GM21786 (cell line): ENCODE data around the gene ATP5PO.
"Not testable (repeated sequence)": the region's sequence is repeated elsewhere in the genome, so short reads cannot be mapped to it uniquely, and the experiment has no call there.

Source experiments
- ATAC-seq: cut with Tn5 transposase; IDR thresholded peaks from one replicate; pipeline ENCODE4 v1.9.1; 2021; ENCODE audit not compliant: unreplicated experiment

The ATP5PO gene

DNA sequence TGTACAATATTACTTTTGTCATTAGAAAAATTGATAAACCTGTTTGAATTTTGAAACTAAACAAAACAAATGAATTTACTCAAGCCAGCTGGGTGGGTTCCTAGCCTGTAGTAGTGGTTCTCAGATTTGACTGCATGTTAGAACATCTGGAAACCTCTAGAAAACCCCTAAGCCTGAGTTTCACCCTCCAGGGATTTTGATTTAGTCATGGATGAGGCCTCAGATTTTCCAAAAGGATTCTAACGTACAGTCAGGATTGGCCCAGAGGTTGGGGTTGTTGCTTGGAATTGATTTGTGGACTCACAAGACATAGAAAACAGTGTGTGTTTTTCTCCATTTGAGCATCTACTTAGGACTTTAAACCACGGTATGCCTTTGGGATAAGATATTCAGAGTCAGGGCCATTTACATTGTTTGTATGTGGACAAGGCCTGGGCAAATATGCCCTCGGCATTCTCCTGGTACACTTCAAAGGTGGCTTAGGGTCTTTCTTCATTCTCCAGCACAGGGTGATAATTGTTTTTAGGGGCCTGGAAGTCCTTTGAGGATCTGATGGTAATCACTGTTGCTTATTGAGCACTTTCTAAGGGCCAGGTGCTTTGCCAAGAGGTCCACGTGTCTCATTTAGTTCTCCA is 42.6 kb downstream of the ATP5PO start:
- no peak for ATAC-seq

DNA sequence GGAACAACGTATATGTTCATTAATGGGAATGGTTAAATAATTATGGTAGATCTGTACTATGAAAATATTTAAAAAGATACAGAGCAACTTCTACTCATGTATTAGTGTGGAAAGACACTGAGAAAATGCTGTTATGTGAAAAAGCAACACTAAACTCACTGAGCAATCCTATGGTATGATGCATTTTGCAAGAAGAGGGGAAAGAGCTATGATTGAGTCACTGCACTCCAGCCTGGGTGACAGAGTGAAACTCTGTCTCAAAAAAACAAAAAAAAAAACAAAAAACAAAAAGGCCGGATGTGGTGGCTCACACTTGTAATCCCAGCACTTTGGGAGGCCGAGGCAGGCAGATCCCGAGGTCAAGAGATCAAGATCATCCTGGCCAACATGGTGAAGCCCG is 44.4 kb downstream of the ATP5PO start:
- ATAC-seq = no peak

DNA sequence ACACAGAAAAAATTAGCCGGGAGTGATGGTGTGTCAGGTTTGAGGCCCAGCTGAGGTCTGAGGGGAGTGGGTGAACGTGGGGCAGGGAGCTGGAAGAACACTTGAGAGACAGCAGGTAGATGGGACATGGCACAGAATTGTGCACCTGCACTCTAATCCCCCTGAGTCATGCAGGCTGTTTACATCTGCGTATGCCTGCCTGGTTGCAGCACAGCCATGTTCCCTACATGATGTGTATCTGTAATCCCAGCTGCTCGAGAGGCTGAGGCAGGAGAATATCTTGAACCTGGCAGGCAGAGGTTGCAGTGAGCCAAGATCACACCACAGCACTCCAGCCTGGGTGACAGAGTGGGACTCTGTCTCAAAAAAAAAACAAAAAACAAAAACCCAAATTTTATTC is 44.8 kb downstream of the ATP5PO start:
- ATAC-seq = no peak

DNA sequence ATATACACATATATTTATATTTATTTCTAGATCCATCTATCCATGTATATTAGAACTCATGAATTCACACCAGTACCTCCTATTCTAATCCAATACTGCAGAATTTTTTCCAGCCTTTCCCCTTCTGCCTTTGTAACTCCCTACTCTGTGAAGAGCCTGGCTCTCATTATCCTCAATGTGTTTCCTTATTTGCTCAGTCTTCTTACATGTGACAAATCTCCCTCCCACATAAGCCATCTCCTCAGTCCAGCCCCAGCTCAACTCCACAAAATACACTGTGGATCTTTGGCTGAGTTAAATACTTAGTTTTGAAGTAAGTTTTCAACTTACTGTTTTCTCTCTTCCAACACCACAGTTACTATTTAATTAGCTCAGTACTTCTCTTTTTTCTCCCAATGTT is 45.7 kb downstream of the ATP5PO start:
- no peak for ATAC-seq

DNA sequence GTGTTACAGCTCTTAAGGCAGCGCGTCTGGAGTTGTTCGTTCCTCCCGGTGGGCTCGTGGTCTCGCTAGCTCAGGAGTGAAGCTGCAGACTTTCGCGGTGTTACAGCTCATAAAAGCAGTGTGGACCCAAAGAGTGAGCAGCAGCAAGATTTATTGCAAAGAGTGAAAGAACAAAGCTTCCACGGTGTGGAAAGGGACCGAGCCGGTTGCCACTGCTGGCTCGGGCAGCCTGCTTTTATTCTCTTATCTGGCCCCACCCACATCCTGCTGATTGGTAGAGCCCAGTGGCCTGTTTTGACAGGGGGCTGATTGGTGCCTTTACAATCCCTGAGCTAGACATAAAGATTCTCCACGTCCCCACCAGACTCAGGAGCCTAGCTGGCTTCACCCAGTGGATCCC is 47.7 kb downstream of the ATP5PO start:
- ATAC-seq = not testable (repeated sequence)

DNA sequence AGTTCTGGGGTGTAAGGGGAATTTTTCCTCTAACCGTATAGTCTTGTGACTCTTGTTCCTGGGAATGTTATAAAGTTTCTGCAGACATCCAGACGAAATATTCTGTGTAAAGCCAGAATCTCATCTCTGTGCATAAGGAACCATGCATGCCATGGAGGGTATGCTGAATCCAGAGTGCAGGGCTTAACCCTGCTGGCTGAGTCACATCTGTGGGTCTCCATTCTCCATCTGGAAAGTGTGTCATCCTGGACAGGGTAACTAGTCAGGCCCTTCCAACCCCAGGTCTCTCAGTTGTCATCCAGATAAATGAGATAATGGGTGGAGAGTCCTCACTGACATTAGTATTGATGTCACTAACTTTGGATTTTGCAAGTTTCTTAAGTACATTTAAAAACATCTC is 48.8 kb downstream of the ATP5PO start:
- no peak for ATAC-seq

DNA sequence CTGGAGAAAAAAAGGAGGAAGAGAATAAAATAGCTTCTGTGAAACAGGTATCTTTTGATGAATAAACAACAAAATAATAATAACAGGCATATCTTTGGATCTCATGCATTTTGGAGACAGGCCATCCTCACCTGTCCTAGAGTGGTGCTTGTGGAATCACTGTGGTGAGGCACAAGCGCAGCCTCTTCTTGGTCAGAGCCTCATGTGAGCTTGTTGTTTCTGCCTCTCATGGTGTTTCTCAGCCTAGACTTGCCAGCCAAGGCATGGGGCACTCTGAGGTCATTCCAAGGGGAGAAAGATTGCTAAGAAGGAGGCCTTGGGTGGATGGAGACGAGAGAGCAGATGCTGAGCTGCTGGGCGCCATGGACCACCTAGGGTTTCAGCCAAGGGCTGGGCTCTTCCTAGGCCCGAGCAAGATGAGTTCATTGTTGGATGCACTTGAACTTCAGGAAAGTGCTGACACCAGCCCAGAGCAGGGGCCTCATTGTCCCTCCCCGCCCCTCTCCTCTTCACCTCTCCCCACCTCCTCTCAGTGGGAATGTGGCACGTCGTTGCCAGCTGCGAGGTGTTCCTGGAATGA is 49.5 kb downstream of the ATP5PO start:
- ATAC-seq = no peak

DNA sequence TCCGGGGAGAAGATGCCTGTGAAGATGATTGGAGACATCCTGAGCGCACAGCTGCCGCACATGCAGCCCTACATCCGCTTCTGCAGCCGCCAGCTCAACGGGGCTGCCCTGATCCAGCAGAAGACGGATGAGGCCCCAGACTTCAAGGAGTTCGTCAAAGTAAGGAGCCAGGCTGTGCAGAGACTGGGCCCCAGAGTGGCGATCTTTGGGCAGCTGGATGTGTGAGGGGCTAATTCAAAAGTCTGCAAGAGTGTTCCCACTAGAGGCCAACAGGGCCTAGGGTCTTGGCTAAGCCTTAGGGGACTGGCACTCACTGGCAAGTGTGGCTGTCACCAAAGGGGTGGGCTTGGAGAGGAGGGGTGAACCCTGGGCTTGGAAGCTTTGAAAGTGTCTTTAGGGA is 50.4 kb downstream of the ATP5PO start:
- ATAC-seq = no peak

DNA sequence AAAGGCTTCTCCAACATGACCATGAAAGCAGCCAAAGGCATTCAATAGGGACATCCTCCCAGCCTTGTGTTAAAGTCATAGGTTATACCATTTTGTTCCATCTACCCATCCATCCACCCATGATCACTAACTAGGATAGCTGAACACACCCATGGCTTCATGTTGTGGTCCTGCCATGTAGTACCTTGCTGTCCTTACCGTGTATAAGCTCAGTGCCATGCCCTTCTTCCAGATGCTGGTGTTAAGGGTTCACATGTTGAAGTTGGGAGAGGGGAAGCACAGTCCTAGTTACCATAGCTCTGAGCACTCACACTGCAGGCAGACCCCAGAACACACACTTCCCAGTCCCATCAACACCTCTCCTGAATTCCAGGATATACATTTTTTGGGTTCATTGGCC is 51.5 kb downstream of the ATP5PO start:
- no peak for ATAC-seq

DNA sequence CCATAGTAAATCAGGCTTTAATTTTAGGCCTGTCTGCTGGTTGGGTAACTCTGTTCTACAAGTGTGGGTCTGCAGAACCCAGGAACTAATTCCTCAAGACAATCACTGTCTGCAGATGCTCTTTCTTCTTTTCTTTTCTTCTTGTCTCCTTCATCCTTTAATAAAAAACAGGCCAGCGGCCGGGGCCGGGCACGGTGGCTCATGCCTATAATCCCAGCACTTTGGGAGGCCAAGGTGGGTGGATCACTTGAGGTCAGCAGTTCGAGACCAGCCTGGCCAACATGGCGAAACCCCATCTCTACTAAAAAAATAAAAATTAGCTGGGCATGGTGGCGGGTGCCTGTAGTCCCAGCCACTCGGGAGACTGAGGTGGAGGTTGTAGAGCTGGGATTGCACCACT is 52.4 kb downstream of the ATP5PO start:
- ATAC-seq = not testable (repeated sequence)

DNA sequence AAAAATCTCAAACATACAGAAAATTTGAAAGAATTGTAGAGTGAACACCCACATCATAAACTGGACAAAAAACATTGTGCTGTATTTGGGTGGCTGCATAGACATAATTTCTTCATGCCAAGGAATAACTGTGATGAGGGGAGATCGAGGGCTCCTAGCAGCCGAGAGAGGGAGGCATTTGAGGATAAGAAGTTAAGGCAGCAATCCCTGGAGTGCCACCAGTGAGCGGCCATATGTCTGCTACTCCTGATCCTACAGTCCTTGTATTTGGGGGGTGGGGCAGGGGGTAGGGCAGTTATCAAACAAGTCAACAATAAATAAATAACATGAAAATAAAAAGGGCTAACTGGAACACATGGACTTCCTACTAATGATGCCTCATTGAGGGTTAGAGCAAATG is 54.5 kb downstream of the ATP5PO start:
- no peak for ATAC-seq

DNA sequence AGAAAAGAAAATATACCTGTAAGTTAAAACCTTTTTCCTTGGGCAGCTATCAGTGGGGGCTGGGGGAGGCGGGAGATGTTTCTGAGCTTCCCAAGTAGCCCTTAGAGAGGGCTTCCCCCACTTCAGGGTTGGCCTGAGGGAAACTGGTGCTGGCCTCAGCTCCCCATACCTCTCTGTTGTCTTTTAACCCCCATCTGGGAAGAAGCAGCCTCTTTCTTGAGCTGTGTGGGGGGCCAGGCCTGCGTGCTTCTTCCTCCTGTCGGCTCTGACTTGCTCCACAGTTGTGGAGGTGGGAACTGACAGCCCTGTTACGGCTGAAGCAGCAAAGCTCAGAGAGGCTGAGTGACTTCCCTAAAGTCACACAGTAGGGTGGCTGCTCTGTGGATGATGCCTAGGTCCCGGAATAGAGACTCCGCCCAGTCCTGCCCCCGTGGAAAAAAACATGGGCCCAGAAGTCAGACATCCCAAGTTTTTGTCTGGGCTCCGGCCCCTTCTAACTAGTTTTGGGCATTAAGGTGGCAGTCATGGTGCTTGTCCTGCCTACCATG is 55.2 kb downstream of the ATP5PO start:
- ATAC-seq = no peak

DNA sequence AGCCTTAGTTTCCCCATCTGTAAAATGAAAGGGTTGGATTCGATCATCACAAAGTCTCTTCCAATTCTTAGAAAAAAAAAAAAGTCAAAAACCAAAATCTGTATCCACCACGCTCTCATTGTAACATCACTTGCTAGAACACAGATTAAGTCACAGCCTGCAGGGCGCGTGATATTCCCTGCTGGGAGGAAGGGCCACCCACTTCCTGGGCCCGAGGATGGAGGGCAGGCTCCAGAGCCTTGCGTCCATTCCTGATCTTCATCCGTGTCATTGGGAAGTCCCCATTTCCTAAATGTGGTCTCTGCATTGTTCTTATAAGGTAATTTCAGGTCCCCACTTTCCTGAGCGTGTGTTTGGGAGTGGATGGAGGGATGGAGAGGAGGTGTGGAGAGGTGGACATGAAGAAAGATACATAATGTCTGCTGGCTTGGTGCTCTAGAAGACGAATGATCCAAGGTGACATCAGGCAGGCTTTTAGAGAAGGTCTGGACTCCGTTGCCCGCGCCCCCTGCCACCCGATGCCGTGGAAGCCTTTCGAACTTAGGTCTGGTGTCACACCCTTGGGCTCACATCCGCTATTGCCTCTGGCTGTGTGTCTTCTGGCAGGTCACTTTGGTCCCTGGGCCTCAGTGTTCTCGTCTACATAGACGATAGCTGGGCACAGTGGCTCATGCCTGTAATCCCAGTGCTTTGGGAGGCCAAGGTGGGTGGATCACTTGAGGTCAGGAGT is 56.1 kb downstream of the ATP5PO start:
- no peak for ATAC-seq

DNA sequence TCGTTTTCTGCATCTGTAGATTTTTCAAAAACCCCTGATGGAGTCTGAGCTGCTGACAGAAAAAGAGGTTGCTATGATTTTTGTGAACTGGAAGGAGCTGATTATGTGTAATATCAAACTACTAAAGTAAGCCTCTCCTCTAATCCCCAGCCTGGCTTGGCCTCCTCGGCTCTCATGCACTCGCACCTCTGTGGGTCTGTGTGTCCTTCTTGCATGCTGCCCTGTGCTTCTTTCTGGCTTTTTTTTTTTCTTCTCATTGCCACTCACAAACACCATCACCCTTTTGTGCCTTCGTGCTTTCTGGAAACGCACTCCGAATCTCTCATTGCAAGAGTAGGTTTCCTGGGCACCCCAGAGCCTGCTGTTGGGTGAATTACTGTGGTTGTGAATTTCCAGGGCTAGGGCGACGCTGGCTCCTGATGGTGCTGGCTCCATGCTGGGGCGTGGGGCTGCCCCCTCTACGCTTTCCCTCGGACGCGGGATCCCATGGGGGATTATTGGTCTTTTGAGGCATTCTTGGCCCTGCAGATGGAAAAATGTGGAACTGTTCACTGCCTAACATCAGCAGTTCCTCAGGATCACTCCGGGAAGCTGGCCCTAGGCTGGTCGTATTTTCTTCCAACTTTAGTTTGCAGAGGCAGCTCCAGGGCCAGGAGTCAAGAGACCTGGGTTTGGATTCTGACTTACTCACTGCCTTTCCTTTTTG is 56.8 kb downstream of the ATP5PO start:
- no peak for ATAC-seq

DNA sequence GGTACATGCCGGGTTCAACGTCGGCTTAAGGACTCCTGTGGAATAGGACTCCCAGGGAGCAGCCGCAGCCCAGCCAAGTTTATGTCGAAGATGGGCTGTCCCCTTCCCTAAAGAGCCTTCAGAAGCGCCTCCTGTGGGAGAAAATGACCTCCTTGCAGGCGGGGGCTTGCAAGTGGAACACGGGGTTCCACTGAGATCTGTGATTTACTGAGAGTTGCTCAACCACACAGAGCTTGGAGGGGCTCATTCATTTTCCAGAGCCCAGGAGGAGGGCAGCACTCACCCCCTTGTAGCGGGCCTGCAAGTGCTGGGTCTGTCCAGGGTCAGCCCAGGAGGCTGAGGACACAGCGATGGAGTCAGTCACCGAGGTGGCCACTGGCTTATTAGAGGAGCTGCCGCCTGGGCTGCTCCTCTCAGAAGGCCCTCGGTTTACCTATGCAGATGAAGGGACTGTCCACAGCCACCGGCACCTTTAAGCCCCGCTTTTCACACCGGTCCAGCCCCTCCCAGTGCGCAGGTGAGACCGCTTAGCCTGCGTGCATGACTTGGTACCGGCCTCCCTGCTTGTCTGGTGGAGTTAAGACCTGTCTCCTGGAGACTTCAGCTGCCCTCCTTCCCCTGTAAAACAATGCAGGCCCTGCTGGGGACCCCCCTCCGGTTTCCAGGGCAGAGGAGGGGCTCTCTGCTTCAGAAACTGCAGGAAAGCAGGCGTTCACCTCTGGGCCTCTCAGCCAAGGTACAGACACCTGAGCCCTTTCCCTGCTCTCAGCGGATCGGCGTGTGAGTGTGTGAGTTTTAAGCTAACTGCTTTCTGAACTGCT is 57.5 kb downstream of the ATP5PO start:
- ATAC-seq = no peak

DNA sequence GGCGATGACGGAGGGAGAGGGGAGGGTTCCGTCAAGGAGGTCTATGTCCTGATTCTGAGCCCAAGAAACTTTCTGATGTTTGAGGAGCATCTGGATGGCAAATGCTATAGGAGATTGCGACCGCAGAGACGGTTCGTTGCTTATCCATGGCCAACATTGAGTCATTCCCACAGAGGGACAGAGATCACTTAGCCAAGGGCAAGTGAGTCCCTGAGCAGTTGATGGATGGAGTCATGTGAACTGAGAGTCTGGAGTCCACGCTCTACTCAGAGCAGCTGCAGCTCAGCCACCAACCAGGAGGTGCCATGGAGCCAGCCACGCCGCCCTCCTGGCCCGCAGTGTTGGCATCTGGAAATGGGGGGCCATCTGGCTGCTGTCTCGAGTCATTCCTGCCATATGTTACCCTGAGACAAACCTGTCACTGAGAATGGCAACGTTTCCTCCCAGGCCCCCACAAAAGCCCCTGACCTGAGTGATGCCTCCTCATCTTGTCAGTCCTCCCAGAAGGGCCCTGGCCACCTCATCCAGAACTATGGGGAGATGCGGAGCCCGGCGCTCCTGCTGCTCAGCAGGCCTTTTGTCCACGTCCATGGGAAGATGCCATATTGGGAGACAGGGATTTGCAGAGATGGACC is 58.6 kb downstream of the ATP5PO start:
- ATAC-seq = no peak

DNA sequence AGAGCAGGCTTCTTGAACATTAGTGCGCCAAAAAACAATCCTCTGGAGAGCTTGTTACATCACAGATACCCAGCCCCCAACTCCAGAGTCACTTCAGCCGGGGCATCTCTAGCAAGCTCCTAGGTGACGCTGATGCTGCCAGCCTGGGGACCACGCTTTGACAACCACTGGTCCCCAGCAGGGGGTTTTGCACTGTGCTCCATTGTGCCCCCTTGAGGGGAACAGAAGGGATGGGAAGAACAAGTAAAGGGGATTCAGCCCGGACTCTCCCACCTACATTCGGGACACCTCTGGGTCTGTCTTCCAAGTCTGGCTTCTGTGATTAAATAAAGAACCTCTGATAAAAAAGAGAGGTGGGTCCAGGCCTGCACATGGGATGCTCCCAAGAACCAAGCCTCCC is 60.4 kb downstream of the ATP5PO start:
- ATAC-seq = no peak

DNA sequence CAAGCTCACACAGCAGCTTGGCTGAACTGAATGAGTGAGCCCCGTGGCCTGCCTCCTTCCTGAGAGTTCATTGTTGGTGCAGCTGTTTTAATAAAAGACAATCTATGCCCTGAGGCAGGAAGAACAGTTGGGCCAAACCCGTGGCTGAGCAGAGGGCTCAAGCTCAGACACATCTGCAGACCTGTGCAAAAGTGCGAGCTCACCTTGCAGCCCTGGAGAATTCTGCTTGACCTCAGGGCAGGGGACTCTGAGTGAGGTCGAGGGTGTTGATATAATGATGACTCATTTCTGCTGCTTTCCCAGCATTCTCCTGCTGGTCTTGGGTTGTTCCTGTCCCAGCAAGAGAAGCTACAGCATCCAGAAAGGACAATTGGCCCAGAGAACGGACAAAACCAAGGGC is 61.0 kb downstream of the ATP5PO start:
- ATAC-seq = no peak
